ENCODE data around the gene CLRN3. TPM values are rescaled to one million over a fixed set of nuclear protein-coding genes. Genes with fewer than 3 reads are reported as not detected.

The CLRN3 gene
- total and polyA plus RNA-seq, 9 of the 15 experiments (the other 6 are each of a cell fraction or from before 2014, with no cell fraction given), result not detected

GRCh38 chr10:127877699-127878098, 15.0 kb downstream of the CLRN3 start:
- no peak for FAIRE-seq
- Histone ChIP-seq H2AFZ (ENCODE audit: low read depth, low read length) (no peak overlapping the region), H3K36me3 (ENCODE audit: control insufficient read depth, insufficient read depth, low read length) (no peaks in the 10 kb centered on the region), H3K9me3 (replicated peaks; ENCODE audit: control insufficient read depth, insufficient read depth, low read depth, low read length) (no peaks in the 10 kb centered on the region), H3K9ac (ENCODE audit: insufficient read depth in 1 of 2, low read depth in 2 of 2, low read length in 2 of 2) (no peak overlapping the region), H3K79me2 (ENCODE audit: control insufficient read depth, insufficient read depth, low read length) (no peaks in the 10 kb centered on the region), H3K4me1 (replicated peaks in 1 of 2; ENCODE audit: control insufficient read depth in 2 of 2, insufficient read depth in 2 of 2, low read length in 2 of 2) (no peaks in the 10 kb centered on the region), H3K4me2 (ENCODE audit: insufficient read depth, low read length) (no peak overlapping the region), H4K20me1 (replicated peaks; ENCODE audit: control insufficient read depth, insufficient read depth, low read length) (no peaks in the 10 kb centered on the region), H3K27ac (ENCODE audit: extremely low read depth, low read depth, low read length) (no peak overlapping the region), H3K9me1 (ENCODE audit: control insufficient read depth, insufficient read depth, low read length) (no peaks in the 10 kb centered on the region), H3K4me3 (no peak overlapping the region), H3K27me3 (ENCODE audit: control insufficient read depth in 2 of 2, insufficient read depth in 2 of 2, low read length in 2 of 2) (peaks cover 0 to 13% of the 10 kb centered on the region in 2 experiments; a peak in 2 of 5 replicates)
- no TSS peak for BruUV-seq (replicated peaks)
- ChIA-PET CTCF (ENCODE audit: low intra/inter-chr PET ratio) (no interaction called here), POLR2A (no interaction called here)
- no peak for TF ChIP-seq ZNF699 (CRISPR knock-in tag; IDR thresholded peaks at IDR 0.05; ENCODE audit: insufficient replicate concordance)
- no peak for TF ChIP-seq MTA3 (IDR thresholded peaks at IDR 0.05; ENCODE audit: borderline replicate concordance)
- TF ChIP-seq ZNF511 (CRISPR knock-in tag; IDR thresholded peaks at IDR 0.05), result no peak
- TF ChIP-seq KLF13 (tag; IDR thresholded peaks at IDR 0.05; ENCODE audit: borderline replicate concordance, low read depth), result no peak
- no peak for TF ChIP-seq MLX (CRISPR knock-in tag; conservative IDR thresholded peaks at IDR 0.05)
- no peak for TF ChIP-seq SIN3B (IDR thresholded peaks at IDR 0.05; ENCODE audit: low read depth)
- TF ChIP-seq SRSF1 (IDR thresholded peaks at IDR 0.05; ENCODE audit: low read depth, low read length), result no peak
- no peak for TF ChIP-seq GABPB2 (CRISPR knock-in tag; conservative IDR thresholded peaks at IDR 0.05)
- TF ChIP-seq NR3C1 (CRISPR knock-in tag; IDR thresholded peaks at IDR 0.05), result no peak
- TF ChIP-seq ZBTB49 (CRISPR knock-in tag; IDR thresholded peaks at IDR 0.05; ENCODE audit: borderline replicate concordance), result no peak
- TF ChIP-seq RB1 (IDR thresholded peaks at IDR 0.05; ENCODE audit: low read depth), result no peak
- no peak for TF ChIP-seq THRAP3 (IDR thresholded peaks at IDR 0.05; ENCODE audit: borderline replicate concordance)
- no peak for TF ChIP-seq HSF4 (CRISPR knock-in tag; IDR thresholded peaks at IDR 0.05; ENCODE audit: borderline replicate concordance)
- no peak for TF ChIP-seq POLR2AphosphoS5 (IDR thresholded peaks at IDR 0.05; ENCODE audit: control insufficient read depth, insufficient read depth, low read depth, low read length)
- no peak for TF ChIP-seq ZBTB5 (IDR thresholded peaks at IDR 0.05)
- no peak for TF ChIP-seq EWSR1 (IDR thresholded peaks at IDR 0.05; ENCODE audit: borderline replicate concordance, low read depth, partially characterized antibody)
- intact Hi-C loops (cut with micrococcal nuclease), result no loop called here
- ATAC-seq, result no peak
- no peak for DNase-seq (ENCODE audit: extremely low read depth in 1 of 4, low spot score in 3 of 4)
- in situ Hi-C loops (cut with MboI), result no loop called here
- WGBS (ENCODE audit: insufficient coverage, low coverage, missing lambda C conversion rate), result 0% methylated on average over 5 of the region's 5 CpGs
